GM19467 (cell line): ENCODE results near the gene DSEL.

Experiments
- ATAC-seq: cut with Tn5 transposase; IDR thresholded peaks from one replicate; pipeline ENCODE4 v1.9.1; 2021; ENCODE audit warnings: mild to moderate bottlenecking, moderate library complexity; ENCODE audit not compliant: unreplicated experiment

DSEL gene

GRCh38 chr18:67504739-67505138, 11.8 kb downstream of the DSEL start:
- no peak for ATAC-seq

GRCh38 chr18:67500522-67501205, 15.9 kb downstream of the DSEL start:
- ATAC-seq: no peak

- no peak for ATAC-seq
These were observed 20.1 kb downstream of the DSEL start for GRCh38 chr18:67496469-67496868.

- ATAC-seq: no peak
These were observed 30.0 kb downstream of the DSEL start for GRCh38 chr18:67486534-67486933.

- no peak for ATAC-seq
These were observed 30.9 kb downstream of the DSEL start for GRCh38 chr18:67485655-67486054.

- no peak for ATAC-seq
These were observed 32.1 kb downstream of the DSEL start for GRCh38 chr18:67484458-67484857.

GRCh38 chr18:67483952-67484351, 32.6 kb downstream of the DSEL start:
- ATAC-seq: no peak

GRCh38 chr18:67483237-67483636, 33.3 kb downstream of the DSEL start:
- ATAC-seq: no peak

- no peak for ATAC-seq
These were observed 38.3 kb downstream of the DSEL start for GRCh38 chr18:67478249-67478648.

- ATAC-seq: no peak
These were observed 39.0 kb downstream of the DSEL start for GRCh38 chr18:67477522-67477921.

GRCh38 chr18:67476585-67476984, 39.9 kb downstream of the DSEL start:
- no peak for ATAC-seq

GRCh38 chr18:67475673-67476072, 40.8 kb downstream of the DSEL start:
- no peak for ATAC-seq

GRCh38 chr18:67468038-67468437, 48.5 kb downstream of the DSEL start:
- ATAC-seq: no peak

GRCh38 chr18:67467188-67467587, 49.3 kb downstream of the DSEL start:
- ATAC-seq: no peak

- no peak for ATAC-seq
These were observed 52.0 kb downstream of the DSEL start for GRCh38 chr18:67464499-67464898.

GRCh38 chr18:67463829-67464228, 52.7 kb downstream of the DSEL start:
- ATAC-seq: no peak

- ATAC-seq: no peak
These were observed 59.8 kb downstream of the DSEL start for GRCh38 chr18:67456711-67457110.
